Measurements from ENCODE around the gene SIPA1.

DNA sequence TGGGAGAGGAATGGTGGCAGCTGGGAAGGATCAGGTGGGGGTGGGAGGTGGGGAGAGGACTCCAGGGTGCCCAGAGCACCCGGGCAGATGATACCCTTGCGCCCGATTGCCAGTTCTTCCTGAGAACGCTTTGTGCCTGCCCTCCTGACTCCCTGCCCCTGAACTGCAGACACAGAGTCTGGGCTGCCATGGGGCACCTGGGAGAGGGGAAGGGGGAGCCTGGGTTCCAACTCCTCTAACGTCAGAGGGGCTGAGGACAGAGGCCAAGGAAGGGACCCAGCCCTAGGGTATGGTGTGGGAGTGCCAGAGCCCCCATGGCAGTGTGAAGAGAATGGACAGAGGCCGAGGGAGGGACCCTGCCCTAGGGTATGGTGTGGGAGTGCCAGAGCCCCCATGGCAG is 41.4 kb upstream of the SIPA1 start:
- TF ChIP-seq POLR2AphosphoS5 (IDR thresholded peaks at IDR 0.05), result no peak
- TF ChIP-seq, protein P1, sequence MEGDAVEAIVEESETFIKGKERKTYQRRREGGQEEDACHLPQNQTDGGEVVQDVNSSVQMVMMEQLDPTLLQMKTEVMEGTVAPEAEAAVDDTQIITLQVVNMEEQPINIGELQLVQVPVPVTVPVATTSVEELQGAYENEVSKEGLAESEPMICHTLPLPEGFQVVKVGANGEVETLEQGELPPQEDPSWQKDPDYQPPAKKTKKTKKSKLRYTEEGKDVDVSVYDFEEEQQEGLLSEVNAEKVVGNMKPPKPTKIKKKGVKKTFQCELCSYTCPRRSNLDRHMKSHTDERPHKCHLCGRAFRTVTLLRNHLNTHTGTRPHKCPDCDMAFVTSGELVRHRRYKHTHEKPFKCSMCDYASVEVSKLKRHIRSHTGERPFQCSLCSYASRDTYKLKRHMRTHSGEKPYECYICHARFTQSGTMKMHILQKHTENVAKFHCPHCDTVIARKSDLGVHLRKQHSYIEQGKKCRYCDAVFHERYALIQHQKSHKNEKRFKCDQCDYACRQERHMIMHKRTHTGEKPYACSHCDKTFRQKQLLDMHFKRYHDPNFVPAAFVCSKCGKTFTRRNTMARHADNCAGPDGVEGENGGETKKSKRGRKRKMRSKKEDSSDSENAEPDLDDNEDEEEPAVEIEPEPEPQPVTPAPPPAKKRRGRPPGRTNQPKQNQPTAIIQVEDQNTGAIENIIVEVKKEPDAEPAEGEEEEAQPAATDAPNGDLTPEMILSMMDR (IDR thresholded peaks at IDR 0.05), result no peak
- no peak for TF ChIP-seq EP300 (IDR thresholded peaks at IDR 0.05)
